Kidney (tissue), 14 donors: ENCODE data around the gene ZNF547. TPM values are rescaled to one million over a fixed set of nuclear protein-coding genes. Genes with fewer than 3 reads are reported as not detected.

Source experiments
- DNase-seq, 5 donors: peaks; one replicate each; pipeline ENCODE4 v3.0.0-alpha.2; 2013 to 2020
- FAIRE-seq: peaks from 2 replicates; lab custom pipeline; 2012; peaks lifted over from hg19 to GRCh38; lab: Jason Lieb, UNC
- H3K27ac ChIP-seq, 2 donors: one replicate each; pipeline ENCODE4 v1.7.0; 2013; ENCODE audit warnings: low read depth in 2 of 2, low read length in 2 of 2, inconsistent platforms in 1 of 2
- H3K27me3 ChIP-seq: one replicate; pipeline ENCODE4 v1.7.1; 2013; ENCODE audit warnings: low read length, inconsistent platforms; ENCODE audit not compliant: control insufficient read depth, insufficient read depth
- H3K36me3 ChIP-seq, 3 donors: one replicate each; pipeline versions ENCODE4 v1.7.0 to v1.7.1; 2013; ENCODE audit warnings: low read length in 3 of 3, control low read depth in 1 of 3, inconsistent platforms in 1 of 3; ENCODE audit not compliant: insufficient read depth in 3 of 3, control insufficient read depth in 2 of 3
- H3K4me1 ChIP-seq, 3 donors: one replicate each; pipeline versions ENCODE4 v1.7.0 to v1.7.1; 2013; ENCODE audit warnings: low read length in 3 of 3, inconsistent platforms in 1 of 3, low read depth in 1 of 3; ENCODE audit not compliant: control insufficient read depth in 2 of 3, insufficient read depth in 2 of 3
- H3K4me3 ChIP-seq, 3 donors: one replicate each; pipeline versions ENCODE4 v1.7.0 to v1.8.1; 2013; ENCODE audit warnings: low read length in 3 of 3, control low read depth in 1 of 3, inconsistent platforms in 1 of 3
- H3K9ac ChIP-seq, 3 donors: one replicate each; pipeline versions ENCODE4 v1.7.0 to v1.7.1; 2013; ENCODE audit warnings: low read length in 3 of 3, control low read depth in 1 of 3, inconsistent platforms in 1 of 3
- H3K9me3 ChIP-seq, 3 donors: one replicate each; pipeline versions ENCODE4 v1.7.0 to v1.7.1; 2013; ENCODE audit warnings: low read length in 3 of 3, control low read depth in 1 of 3, inconsistent platforms in 1 of 3; ENCODE audit not compliant: control insufficient read depth in 2 of 3, insufficient read depth in 1 of 3
- intact Hi-C: fragments of 100-400 bp; cut with DNase I; formaldehyde crosslinking; loops from one replicate; pipeline ENCODE4 v1.11.1; 2022
- polyA plus RNA-seq: library from polyadenylated mRNA; stranded (reverse); fragments of 350-450 nt; fragmentation: Illumina TruSeq; extraction: RNeasy Lipid Tissue Mini Kit (QIAGEN cat#74804); gene quantifications from one replicate; pipeline ENCODE4 v1.2.3, GENCODE V29; 2014; ENCODE audit warnings: low read depth, low replicate concordance; ENCODE audit not compliant: insufficient read depth
- total RNA-seq: library from RNA; stranded (reverse); fragmentation: NEBNext Ultra II Directional; extraction: Animal tissue kit (Norgen Biotek cat#: 25700); gene quantifications from one replicate; pipeline ENCODE4 v1.2.1, GENCODE V29; 2021
- TF ChIP-seq, protein P1 (sequence below): IDR thresholded peaks from 3 replicates; pipeline ENCODE4 v1.5.1; 2012; ENCODE audit warnings: mild to moderate bottlenecking, moderate library complexity, borderline replicate concordance; ENCODE audit not compliant: insufficient read depth; ENCODE audit errors: extremely low read depth
- donor health status: control.
- donor health status: control.
- donor health status: control.
- donor health status: control.
- donor health status: control.
- donor health status: DM: yes; HTN: yes; CAD: no.
- donor health status: Normal renal cell carcinoma (clear cell type).

Gene ZNF547
- total and polyA plus RNA-seq, 2 donors from 2014 or later = 1.3 to 4.1 TPM

DNA sequence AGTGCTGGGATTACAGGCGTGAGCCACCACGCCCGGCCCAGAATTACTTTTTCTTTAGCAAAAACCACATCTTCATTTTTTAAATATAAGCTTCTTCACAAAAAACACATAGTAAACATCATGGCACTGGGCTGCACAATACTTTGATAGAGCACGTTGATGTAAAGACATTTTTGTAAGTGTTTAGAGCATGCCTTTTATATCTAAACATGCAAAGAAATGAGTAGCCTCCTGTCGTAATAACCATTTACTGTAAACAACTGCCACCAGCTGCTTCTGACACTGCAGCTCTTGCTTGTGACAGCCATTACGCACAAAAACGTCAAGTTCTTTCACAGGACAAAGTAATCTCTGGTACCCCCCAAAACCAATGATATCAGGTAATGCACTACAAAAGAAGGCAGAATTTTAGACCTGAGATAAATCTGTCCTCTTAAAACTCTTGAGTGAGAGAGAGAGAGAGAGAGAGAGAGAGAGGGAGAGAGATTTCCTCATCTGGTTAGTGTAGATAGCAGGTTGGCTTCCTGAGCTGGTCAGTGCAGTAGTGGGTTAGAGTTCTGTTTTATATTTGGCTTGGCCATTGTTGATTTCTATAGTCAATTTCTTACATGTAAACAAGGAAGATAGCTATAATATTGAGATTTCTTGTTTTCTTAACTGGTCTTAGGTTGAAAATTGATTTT lies 19.6 kb downstream of the ZNF547 start:
- TF ChIP-seq, protein P1, sequence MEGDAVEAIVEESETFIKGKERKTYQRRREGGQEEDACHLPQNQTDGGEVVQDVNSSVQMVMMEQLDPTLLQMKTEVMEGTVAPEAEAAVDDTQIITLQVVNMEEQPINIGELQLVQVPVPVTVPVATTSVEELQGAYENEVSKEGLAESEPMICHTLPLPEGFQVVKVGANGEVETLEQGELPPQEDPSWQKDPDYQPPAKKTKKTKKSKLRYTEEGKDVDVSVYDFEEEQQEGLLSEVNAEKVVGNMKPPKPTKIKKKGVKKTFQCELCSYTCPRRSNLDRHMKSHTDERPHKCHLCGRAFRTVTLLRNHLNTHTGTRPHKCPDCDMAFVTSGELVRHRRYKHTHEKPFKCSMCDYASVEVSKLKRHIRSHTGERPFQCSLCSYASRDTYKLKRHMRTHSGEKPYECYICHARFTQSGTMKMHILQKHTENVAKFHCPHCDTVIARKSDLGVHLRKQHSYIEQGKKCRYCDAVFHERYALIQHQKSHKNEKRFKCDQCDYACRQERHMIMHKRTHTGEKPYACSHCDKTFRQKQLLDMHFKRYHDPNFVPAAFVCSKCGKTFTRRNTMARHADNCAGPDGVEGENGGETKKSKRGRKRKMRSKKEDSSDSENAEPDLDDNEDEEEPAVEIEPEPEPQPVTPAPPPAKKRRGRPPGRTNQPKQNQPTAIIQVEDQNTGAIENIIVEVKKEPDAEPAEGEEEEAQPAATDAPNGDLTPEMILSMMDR = no peak
- no peak for FAIRE-seq
- Histone ChIP-seq H3K9me3 (peaks cover 0 to 6% (median 6%) of the 10 kb centered on the region in 3 donors), H3K27ac (no peak overlapping the region), H3K27me3 (no peaks in the 10 kb centered on the region), H3K9ac (no peak overlapping the region), H3K4me1 (no peaks in the 10 kb centered on the region), H3K36me3 (peaks cover 0 to 4% (median 2%) of the 10 kb centered on the region in 3 donors), H3K4me3 (no peak overlapping the region)
- intact Hi-C loops = no loop called here
- no peak for DNase-seq

DNA sequence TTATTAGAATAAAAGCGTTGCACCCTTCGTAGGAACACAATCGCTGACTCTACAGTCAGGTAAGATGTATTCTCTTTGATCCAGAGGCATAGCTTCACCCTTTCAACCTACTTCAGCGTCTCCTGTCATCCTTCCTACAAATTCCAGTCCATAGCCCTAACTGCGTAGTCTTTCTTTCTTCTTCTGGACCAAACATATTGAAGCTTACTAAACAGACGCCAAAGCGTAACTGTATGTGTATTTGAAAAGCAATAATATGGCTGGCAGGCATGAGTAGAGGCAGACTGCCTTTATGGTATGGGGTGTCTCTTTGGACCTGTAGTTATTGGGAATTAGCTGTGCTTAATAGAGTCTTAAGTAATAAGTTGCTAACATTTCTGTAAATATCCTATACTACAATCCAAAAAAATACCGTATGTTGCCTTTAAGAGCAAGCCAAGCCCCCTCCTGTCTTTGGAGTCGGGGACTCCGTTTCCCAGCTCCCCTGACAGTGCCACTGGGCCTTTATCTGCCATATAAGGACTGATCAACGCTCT lies 25.9 kb downstream of the ZNF547 start:
- DNase-seq (no peak), FAIRE-seq (no peak)
- H3K27me3 ChIP-seq = no peaks in the 10 kb centered on the region
- H3K4me3 ChIP-seq = peak overlapping the region; percentile 84 to 97 (median 89)
- H3K27ac ChIP-seq = peak overlapping the region; percentile 69 to 95
- H3K9ac ChIP-seq = peak overlapping the region; percentile 31 to 91 (median 64)
- H3K4me1 ChIP-seq = peaks cover 0 to 10% (median 0%) of the 10 kb centered on the region in 3 donors
- intact Hi-C loops = no loop called here
- TF ChIP-seq, protein P1 = no peak
- peaks cover 0 to 5% (median 5%) of the 10 kb centered on the region in 3 donors for H3K36me3 ChIP-seq
- no peaks in the 10 kb centered on the region for H3K9me3 ChIP-seq

DNA sequence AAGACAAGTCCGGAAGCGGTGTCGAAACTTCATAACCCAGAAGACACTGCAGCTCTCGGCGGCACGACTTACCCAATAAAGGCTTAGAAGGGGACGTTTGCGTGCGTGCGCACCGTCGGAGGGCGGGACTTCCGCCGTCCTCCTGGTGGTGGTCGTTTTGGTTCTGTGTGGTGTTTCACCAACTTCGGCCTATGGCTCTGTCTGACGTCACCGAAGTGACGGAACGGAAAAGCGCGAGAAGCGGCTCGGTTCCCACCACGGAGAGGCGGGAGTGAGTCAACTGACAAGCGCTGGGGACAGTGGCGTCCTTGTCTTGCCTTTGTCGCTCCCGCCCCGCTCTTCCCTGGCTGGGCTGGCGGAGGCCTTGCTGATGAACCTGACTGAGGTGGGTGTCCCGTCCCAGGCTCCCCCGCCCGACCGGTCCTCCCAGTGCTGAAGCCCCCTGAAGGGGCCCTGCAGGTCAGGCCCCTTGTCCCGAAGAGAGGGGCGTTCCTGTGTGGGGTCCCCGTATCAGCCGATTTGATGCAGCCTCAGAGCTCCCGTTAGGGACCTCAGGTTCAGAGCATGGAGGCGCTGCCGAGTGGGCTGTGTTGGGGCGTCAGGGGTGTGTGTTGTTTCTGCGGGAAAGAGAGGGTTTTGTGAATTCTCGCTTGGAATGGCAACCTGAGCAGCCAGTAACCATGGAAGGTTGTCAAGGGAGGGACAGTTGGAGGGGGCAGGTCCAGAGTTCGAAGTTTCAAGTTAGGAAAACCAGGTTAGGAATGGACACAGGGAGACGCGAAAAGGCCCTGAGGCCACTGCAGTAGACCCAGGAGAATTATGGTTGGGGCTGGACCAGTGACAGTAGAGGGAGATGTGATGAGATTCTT lies 26.6 kb downstream of the ZNF547 start, which contains the start of gene ZNF548:
Gene ZNF548, plus strand, starts transcription at position 125 of the 869 bp plus-strand sequence. Its CDS starts 246 bp downstream, at position 371.
- intact Hi-C loops = no loop called here
- FAIRE-seq = peak; percentile 95

More for the DNA sequence above, 26.6 kb downstream of the ZNF547 start, which contains the start of gene ZNF548:
- TF ChIP-seq, protein P1 = peak; percentile 9
- peaks cover 0 to 7% (median 5%) of the 10 kb centered on the region in 3 donors for H3K36me3 ChIP-seq
- H3K9ac ChIP-seq = peak within 1 kb of the TSS; percentile 77 to 97 (median 91)
- no peaks in the 10 kb centered on the region for H3K9me3 ChIP-seq
- H3K27me3 ChIP-seq = no peaks in the 10 kb centered on the region
- H3K4me3 ChIP-seq = peak within 1 kb of the TSS; percentile 84 to 97 (median 89)
- DNase-seq = peak; percentile 98 to 99 (median 99)
- peaks cover 0 to 10% (median 0%) of the 10 kb centered on the region in 3 donors for H3K4me1 ChIP-seq
- H3K27ac ChIP-seq = peak within 1 kb of the TSS; percentile 89 to 95
